ENCODE results near the gene KIF12.

Gene KIF12

GRCh38 chr9:114102484-114102883, 3.4 kb upstream of the KIF12 start:
- no peak for DNase-seq

- DNase-seq: no peak
Measured at GRCh38 chr9:114100536-114100935, 1.4 kb upstream of the KIF12 start.

GRCh38 chr9:114099669-114100270, 678 bp upstream of the KIF12 start:
- no peak for DNase-seq

DNA sequence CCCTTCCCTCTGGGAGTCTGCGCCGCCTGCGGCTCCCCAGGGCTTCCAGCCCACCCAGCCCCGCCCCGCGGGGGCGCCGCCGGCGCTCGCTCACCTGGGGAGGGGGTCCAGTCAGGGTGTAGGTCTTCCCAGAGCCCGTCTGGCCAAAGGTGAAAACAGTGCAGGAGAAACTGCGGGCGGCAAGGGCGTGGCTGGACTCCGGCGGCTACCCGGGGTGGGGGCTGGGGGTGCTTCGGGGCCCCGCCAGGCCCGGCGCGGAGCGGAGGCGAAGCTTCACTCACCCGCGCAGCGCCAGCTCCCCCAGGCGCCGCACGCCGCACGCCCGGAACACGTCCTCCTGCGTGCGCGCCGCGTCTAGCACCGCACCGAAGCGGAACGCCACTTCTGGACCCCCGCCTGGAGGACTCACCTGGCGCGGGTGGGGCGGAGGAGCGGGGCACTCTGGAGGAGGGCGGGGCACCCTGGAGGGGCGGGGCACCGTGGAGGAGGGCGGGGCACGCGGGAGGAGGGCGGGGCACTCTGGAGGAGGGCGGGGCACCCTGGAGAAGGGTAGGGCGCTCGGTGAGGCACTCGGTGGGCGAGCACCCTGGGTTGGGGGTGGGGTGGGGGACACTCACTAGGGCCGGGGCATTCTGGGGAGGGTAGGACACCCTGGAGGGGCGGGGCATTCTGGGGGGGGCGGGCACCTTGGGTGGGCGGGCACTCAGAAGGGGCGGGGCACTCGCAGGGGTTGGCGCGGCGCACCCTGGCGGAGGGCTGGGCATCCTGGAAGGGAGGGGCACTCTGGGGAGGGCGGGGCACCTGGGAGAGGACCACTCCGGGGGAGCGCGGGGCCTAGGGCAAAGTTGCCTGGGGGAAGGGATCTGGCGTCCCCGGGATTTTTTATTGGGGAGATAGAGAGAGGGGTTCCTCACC, 814 bp downstream of the KIF12 start:
- no peak for DNase-seq

GRCh38 chr9:114097613-114098020, 1.5 kb downstream of the KIF12 start:
- DNase-seq: no peak

- DNase-seq: no peak
Measured at GRCh38 chr9:114096866-114097612, 2.1 kb downstream of the KIF12 start.

GRCh38 chr9:114096041-114096511, 3.0 kb downstream of the KIF12 start:
- DNase-seq: no peak

DNA sequence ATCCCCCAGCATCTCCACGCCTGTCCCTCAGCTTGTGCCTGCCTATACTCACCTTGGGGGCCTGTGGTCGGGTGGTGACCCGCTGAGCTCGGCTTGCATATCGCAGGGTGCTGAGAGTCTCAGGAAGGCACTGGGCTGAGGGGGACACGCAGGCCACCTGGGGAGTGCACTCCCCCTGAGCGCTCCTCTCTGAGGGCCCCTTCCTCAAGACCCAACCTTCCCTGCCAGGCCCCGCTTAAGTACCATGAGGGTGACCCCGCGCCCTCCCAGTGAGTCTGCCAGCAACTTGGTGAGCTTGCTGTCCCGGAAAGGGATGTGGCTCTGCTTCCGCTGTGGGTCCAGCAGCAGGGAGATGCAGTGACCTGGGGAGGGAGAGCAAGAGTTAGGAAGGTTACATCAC, 4.1 kb downstream of the KIF12 start:
- DNase-seq: no peak

GRCh38 chr9:114093761-114094505, 5.2 kb downstream of the KIF12 start:
- DNase-seq: no peak

DNA sequence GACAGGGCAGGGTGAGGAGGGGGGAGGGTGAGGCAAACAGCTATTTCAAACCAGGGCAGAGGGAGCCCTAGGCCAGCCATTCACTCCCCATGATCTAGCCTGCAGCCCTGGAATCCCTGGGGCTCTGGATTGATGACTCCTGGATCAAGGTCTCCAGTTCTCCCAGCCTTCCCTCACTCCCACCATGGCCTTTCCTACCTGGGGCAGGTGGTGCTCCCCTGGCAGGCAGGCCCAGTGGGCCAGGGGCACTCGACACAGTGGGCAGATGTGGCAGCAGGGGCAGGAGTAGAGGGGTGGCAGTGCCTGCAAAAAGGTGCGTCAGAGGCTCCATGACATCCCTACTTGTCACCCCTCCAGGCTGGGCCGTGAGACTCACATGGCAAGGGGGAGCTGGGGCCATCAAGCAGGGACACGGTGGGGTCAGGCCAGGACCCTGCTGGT, 6.0 kb downstream of the KIF12 start:
- DNase-seq: no peak

GRCh38 chr9:114092336-114092735, 6.8 kb downstream of the KIF12 start:
- no peak for DNase-seq

- no peak for DNase-seq
Measured at GRCh38 chr9:114091711-114092110, 7.4 kb downstream of the KIF12 start.

DNA sequence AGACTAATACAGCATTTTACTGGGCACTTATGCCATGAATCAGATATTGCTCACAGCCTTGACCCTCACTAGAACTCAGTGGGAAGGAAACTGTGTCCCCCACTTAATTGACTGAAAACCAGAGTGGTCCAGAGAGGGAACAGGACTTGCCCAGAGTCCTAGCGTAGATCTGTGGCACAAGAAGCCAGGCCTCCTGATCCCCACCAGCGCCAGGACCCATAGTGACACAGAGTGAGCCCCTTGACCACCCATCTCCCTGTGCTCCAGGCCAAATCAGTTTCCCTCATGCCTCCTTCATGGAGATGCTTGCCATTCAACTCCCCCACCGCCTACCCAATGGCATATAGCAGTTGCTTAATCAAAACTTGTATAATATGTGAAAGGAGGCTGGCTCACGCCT, 8.3 kb downstream of the KIF12 start:
- DNase-seq: no peak

- no peak for DNase-seq
Measured at GRCh38 chr9:114089206-114089840, 9.8 kb downstream of the KIF12 start.

GRCh38 chr9:114088571-114089170, 10.4 kb downstream of the KIF12 start:
- no peak for DNase-seq

- no peak for DNase-seq
Measured at GRCh38 chr9:114087721-114088120, 11.4 kb downstream of the KIF12 start.

GRCh38 chr9:114086607-114087006, 12.5 kb downstream of the KIF12 start:
- no peak for DNase-seq

GRCh38 chr9:114086009-114086408, 13.1 kb downstream of the KIF12 start:
- no peak for DNase-seq

GRCh38 chr9:114085387-114085789, 13.7 kb downstream of the KIF12 start:
- no peak for DNase-seq

- no peak for DNase-seq
Measured at GRCh38 chr9:114084282-114085073, 14.6 kb downstream of the KIF12 start.

DNA sequence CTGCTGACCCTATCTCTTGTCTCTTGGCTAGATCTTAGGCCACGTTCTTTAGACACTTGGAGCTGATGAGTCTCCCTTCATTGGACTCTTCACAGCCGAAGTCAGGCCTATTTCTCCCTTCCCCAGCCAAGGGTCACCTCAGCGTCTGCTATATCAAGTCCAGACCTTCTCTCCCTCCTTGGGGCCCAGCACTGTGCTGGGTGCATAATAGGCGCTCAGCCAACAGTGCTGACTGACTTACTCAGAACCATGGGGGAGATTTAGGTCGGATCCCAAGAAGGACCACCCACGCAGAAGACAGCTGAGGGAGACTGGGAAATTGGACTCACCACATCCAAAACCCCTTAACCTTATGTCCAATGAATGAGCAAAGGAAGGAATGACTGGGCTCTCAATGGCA, 15.4 kb downstream of the KIF12 start:
- DNase-seq: no peak
